HS-5 (cell line): ENCODE measurements around the gene ESRRG.
"Not testable (repeated sequence)": the region's sequence is repeated elsewhere in the genome, so short reads cannot be mapped to it uniquely, and the experiment has no call there.

Source experiments
- DNase-seq: peaks from one replicate; pipeline ENCODE4 v3.0.0-alpha.2; 2012; ENCODE audit warnings: low read depth

ESRRG gene

DNA sequence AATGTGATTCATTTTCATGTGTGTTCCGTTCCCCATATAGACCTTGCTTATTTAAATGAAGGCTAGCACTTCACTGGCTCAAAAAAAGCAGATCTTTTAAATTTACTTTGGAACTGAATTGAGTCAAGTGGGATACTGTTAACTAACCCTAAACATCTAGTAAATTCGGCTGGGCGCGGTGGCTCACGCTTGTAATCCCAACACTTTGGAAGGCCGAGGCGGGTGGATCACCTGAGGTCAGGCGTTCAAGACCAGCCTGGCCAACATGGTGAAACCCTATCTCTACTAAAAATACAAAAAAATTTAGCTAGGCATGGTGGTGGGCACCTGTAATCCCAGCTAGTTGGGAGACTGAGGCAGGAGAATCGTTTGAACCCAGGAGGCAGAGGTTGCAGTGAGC, 19.2 kb downstream of the ESRRG start:
- not testable (repeated sequence) for DNase-seq

- no peak for DNase-seq
Observed at GRCh38 chr1:216702170-216702569, 21.1 kb downstream of the ESRRG start.

DNA sequence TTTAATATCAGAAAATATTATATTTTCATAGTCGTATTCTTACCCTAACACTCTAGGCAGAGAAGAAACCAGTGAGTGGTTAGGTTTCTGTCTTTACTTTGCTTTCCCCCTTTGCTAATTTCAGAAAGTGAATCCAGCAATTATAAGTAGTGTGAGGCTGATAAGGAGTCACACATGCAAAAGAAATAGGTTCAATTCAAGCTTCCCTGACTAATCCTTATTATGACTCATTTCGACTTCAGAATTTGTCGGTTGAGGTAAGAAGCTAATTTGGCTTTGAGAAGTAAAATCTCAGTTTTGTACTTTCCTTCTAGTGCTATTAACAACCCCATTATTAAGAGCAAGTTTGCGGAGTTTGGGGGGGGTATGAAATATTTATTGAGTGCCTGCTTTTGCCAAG, 22.4 kb downstream of the ESRRG start:
- DNase-seq: no peak

- no peak for DNase-seq
Observed at GRCh38 chr1:216691710-216692109, 31.5 kb downstream of the ESRRG start.

- DNase-seq: no peak
Observed at GRCh38 chr1:216690603-216691002, 32.6 kb downstream of the ESRRG start.

- DNase-seq: no peak
Observed at GRCh38 chr1:216688127-216688657, 35.0 kb downstream of the ESRRG start.

GRCh38 chr1:216686860-216687766, 36.1 kb downstream of the ESRRG start:
- DNase-seq: no peak

GRCh38 chr1:216682752-216683151, 40.5 kb downstream of the ESRRG start:
- DNase-seq: no peak

GRCh38 chr1:216679108-216679507, 44.1 kb downstream of the ESRRG start:
- DNase-seq: no peak

DNA sequence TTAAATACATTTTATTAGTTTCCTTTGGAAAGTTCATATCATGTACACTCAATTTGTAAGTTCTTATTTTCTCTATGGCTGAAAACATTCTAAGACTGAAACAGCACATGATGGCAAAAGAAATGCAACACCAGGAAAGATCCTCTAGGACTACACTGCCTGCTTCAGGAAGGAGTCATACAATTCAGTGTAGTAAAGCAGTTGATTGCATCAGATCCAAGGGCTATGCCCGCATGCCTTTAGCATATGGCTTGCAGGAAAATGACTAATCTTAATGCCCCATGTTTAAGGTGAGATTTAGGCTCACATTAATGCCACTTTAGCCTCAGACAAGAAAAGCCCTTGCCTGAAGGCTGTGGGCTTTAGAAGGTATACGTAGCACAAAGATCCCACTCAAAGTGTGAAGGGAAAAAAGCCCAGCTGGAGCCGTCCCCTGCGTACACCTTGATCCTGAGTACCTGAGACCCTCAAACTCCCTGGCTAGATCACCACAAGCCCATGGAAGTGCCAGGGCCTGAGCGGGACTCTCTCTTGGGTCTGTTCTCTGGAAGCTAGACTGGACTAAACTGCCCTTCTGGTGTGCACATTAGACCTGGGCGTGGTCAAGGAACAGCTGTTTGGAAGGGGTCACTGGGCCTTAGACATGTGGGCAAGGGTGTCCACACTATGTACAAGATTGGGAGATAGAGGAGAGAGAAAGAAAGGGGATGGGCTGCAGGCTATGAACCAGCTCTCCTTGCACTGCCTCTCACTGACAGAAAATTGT, 52.9 kb downstream of the ESRRG start:
- peak; percentile 58 for DNase-seq

DNA sequence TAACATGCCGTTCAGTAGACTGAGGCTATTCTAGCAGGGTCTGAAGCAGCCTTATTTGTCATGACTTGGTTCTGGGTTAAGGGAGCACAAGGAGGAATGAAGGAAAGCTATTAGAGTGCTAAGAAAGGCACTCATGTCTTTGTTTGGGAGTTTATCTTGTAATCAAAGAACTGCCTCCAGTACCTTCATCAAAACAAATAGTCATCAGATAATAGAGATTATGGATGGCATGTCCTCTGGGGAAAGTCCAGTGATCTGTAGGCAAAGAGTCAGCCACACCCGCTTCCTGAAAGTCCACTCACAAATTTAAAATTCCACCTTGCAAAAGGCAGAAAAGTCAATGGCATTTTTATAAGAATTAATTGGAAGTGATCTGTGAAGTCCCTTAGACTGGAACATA, 56.8 kb downstream of the ESRRG start:
- DNase-seq: no peak

GRCh38 chr1:216665856-216666255, 57.4 kb downstream of the ESRRG start:
- DNase-seq: no peak

- DNase-seq: peak; percentile 40
Observed at GRCh38 chr1:216665406-216665805, 57.8 kb downstream of the ESRRG start.

DNA sequence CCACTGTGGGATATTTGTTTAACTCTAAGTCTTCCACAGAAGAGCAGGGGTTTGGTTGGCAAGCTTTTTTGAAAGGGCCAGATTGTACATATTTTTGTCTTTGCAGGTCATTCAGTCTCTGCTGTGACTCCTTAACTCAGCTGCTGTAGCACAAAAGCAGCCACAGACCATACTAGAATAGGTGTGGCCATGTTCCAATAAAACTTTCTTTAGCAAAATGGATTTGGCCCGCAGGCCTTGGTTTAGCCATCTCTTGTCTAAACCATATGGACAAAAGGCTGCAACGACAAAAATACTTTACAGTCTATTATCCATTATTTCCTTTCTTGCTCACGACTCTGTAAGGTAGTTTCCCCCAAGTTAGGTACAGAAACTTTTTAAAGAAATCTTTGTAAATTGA, 60.5 kb downstream of the ESRRG start:
- no peak for DNase-seq

DNA sequence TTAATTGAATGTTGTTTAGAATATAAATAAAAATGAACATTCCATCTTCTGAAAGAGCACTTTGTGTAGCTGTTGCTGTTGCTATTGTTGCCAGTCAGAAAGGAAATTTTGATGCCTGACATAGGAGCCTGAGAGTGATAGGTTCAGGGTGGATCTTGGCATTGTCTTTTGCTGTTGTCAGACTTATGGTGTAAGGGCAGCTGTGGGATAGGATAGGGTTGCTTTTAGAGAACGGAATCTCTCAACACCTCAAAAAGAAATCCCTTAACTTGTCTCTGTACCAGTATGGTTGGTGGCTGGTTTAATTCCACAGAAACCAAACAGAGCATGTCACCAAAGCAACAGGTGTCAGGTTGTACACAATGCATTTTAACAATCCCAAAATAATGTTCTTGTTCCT, 62.7 kb downstream of the ESRRG start:
- DNase-seq: no peak

DNA sequence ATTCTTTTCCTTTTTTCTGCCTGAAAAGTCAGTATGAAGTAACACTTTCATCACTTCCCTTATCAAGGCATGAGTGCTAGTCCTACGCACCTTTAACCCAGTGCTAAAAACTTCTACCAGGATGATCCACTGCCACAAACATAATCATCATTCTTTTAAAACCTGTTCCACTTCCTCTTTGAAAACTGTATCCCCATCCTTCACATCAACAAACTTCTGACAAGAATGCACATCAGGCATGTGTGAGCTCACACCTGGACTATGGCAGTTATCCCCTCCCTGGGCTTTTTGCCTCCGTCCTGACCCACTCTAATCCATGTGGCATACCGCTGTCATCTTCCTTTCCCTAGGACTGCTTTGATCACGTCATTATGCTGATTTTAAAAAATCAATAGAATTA, 70.2 kb downstream of the ESRRG start:
- no peak for DNase-seq

GRCh38 chr1:216651826-216652418, 71.3 kb downstream of the ESRRG start:
- DNase-seq: no peak

GRCh38 chr1:216643176-216643575, 80.1 kb downstream of the ESRRG start:
- DNase-seq: no peak

GRCh38 chr1:216641669-216642460, 81.4 kb downstream of the ESRRG start:
- DNase-seq: no peak

DNA sequence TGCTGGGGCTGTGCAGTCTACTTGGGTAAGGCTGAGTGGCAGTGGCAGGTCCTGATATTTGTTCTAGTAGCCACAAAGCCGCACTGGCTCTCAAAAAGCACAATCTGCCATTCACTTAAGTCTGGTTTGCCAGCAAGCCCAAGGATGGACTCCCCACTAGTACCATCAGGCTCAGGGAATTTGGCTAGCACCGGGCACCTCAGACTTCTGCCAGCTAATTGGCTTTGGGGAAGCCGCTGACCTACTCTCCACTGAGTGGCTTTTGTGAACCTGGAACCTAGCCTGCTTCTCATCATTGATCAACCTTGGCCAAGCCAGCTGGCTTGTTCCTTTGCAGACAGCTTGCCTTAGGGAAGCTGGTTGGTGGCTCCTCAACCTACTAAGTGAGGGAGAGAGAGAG, 83.1 kb downstream of the ESRRG start:
- DNase-seq: no peak

DNA sequence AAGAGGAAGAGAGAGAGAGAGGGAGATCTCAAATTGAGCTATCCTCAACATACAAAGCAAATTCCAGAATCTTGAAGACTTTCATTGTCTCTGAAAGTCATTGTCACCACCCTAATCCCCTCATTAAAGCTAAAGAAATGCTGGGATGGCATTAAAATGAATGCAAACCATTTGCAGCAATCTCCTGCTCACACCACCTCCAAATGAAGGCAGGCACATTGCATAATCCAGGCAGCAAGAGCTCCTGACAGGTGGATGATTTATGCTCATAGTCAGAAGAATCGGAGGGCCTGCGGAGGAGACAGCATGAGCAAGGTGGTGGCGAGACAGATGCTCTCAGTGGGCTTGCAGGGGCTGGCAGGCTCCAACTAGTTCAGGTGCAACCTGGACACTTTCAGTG, 90.2 kb downstream of the ESRRG start:
- DNase-seq: no peak

GRCh38 chr1:216630532-216630931, 92.7 kb downstream of the ESRRG start:
- no peak for DNase-seq
